Stimulated activated naive CD8-positive, alpha-beta T cell treated with anti-CD3 and anti-CD28 coated beads, Interleukin-15, Interleukin-2, amounts not matched to agents 100 U/mL and 50 U/mL, for 24 hours (primary cell): Measurements from ENCODE around the gene ZNF330.
"Not testable (repeated sequence)": the region's sequence is repeated elsewhere in the genome, so short reads cannot be mapped to it uniquely, and the experiment has no call there.

ENCODE experiments used
- ATAC-seq: fragments of 150-1000 bp; cut with Tn5 transposase; one replicate; pipeline ENCODE4 v1.10.0; 2021
- DNase-seq: peaks from one replicate; pipeline ENCODE4 v3.0.0; 2021

The ZNF330 gene

GRCh38 chr4:141220691-141221659 is at the start of gene ZNF330:
TSS of gene ZNF330 (plus strand) at chr4:141220895. CDS start at chr4:141222372, 1,477 bp downstream.
- ATAC-seq (peak; percentile 88), DNase-seq (peak; percentile 93)

GRCh38 chr4:141174457-141174856 is 46.2 kb upstream of the ZNF330 start:
- no peak for ATAC-seq
- DNase-seq = no peak

- DNase-seq (no peak), ATAC-seq (no peak)
Observed at GRCh38 chr4:141177171-141177570, 43.5 kb upstream of the ZNF330 start.

GRCh38 chr4:141179474-141180373 is 41.0 kb upstream of the ZNF330 start:
- DNase-seq (no peak), ATAC-seq (no peak)

- DNase-seq = no peak
- no peak for ATAC-seq
Observed at GRCh38 chr4:141180991-141181761, 39.5 kb upstream of the ZNF330 start.

- DNase-seq, ATAC-seq: not testable (repeated sequence)
Observed at GRCh38 chr4:141183491-141183890, 37.2 kb upstream of the ZNF330 start.

- no peak for ATAC-seq
- no peak for DNase-seq
Observed at GRCh38 chr4:141192564-141192963, 28.1 kb upstream of the ZNF330 start.

GRCh38 chr4:141193516-141194034 is 27.1 kb upstream of the ZNF330 start:
- DNase-seq (no peak), ATAC-seq (no peak)

GRCh38 chr4:141195095-141195707 is 25.5 kb upstream of the ZNF330 start:
- no peak for ATAC-seq
- no peak for DNase-seq

GRCh38 chr4:141196227-141196933 is 24.3 kb upstream of the ZNF330 start:
- ATAC-seq (no peak), DNase-seq (no peak)

GRCh38 chr4:141207961-141208360 is 12.7 kb upstream of the ZNF330 start:
- no peak for DNase-seq
- no peak for ATAC-seq

- DNase-seq = no peak
- no peak for ATAC-seq
Observed at GRCh38 chr4:141210168-141210567, 10.5 kb upstream of the ZNF330 start.

GRCh38 chr4:141213550-141213991 is 7.1 kb upstream of the ZNF330 start:
- no peak for ATAC-seq
- DNase-seq = no peak

- ATAC-seq (no peak), DNase-seq (no peak)
Observed at GRCh38 chr4:141215030-141215429, 5.7 kb upstream of the ZNF330 start.

GRCh38 chr4:141216002-141216761 is 4.5 kb upstream of the ZNF330 start:
- ATAC-seq (no peak), DNase-seq (no peak)

- no peak for DNase-seq
- no peak for ATAC-seq
Observed at GRCh38 chr4:141220271-141220670, 424 bp upstream of the ZNF330 start.

GRCh38 chr4:141223418-141223817 is 2.7 kb downstream of the ZNF330 start:
- no peak for ATAC-seq
- no peak for DNase-seq

- not testable (repeated sequence) for ATAC-seq
Observed at GRCh38 chr4:141227280-141227679, 6.6 kb downstream of the ZNF330 start.

GRCh38 chr4:141229408-141230101 is 8.9 kb downstream of the ZNF330 start:
- ATAC-seq = no peak
- DNase-seq = no peak

More at GRCh38 chr4:141227280-141227679, 6.6 kb downstream of the ZNF330 start:
- not testable (repeated sequence) for DNase-seq
